ENCODE results near the gene HSD17B13.

DNA sequence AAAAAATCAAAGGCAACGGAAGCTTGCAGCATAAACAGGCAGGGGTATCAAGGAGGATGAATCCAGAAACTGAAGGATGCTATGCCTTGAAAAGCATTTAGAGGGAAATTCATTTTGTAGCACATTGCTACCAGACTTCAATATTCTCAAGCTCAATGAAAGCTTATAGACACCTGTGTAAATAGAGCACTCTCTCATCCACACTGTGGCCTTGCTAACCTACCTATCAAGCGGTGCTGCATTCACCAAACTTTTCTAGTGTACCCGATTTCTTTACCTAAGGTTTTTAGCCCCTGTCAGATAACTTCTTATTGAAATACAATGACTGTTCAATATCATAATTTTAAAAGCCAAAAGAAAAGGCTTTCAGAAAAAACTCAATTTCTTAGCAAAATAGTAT is 20.2 kb upstream of the HSD17B13 start:
- TF ChIP-seq POLR2AphosphoS5 (IDR thresholded peaks at IDR 0.05; ENCODE audit: low read depth, low read length) (no peak), POLR2A (IDR thresholded peaks at IDR 0.05; ENCODE audit: low read depth, low read length) (no peak), TAF1 (IDR thresholded peaks at IDR 0.05; ENCODE audit: borderline replicate concordance, low read depth, low read length) (no peak)

Measured in GM12892 (cell line).